Pulmonary artery endothelial cell (primary cell): ENCODE measurements around the gene KANTR. TPM values are rescaled to one million over a fixed set of nuclear protein-coding genes. Genes with fewer than 3 reads are reported as not detected.
"Not testable (repeated sequence)": the region's sequence is repeated elsewhere in the genome, so short reads cannot be mapped to it uniquely, and the experiment has no call there.

Experiments
- DNase-seq: peaks from one replicate; pipeline ENCODE4 v3.0.0-alpha.2; 2011; ENCODE audit warnings: low read depth, low spot score
- total RNA-seq: library from RNA; depleted of rRNA; stranded (reverse); fragments of >200 nt; gene quantifications from 2 replicates; pipeline ENCODE4 v1.2.3, GENCODE V29; 2014

KANTR gene
- total RNA-seq, 1 donor from 2014 or later, result 4.6 TPM

DNA sequence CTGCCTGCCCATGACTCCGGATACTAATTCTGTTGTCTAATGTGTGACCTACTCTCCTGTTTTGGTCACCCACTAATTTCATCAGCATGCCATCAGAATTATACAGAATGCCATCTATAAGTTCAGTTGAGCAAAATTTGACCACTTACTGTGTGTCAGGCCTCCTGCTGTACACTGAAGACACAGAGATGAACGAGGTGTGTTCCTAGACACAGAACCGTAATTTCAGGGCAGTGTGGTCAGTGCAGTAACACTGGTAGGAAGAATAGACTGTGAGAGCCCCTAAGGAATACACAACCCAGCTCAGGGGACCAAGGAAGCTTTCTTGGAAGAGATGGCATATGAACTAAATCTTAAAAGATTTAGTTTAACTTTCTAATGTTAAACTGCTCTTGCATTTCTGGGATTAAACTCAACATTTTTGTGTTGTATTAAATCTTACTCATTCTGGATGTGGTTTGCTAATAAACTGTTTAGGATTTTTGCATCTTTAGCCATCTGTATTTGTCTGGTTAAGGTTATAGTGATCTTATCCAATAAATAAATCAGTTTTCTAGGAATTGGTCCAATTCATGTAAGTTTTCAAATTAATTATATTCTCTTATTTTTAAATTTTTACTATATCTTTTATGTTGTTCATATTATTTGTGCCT lies 34.3 kb downstream of the KANTR start:
- no peak for DNase-seq

DNA sequence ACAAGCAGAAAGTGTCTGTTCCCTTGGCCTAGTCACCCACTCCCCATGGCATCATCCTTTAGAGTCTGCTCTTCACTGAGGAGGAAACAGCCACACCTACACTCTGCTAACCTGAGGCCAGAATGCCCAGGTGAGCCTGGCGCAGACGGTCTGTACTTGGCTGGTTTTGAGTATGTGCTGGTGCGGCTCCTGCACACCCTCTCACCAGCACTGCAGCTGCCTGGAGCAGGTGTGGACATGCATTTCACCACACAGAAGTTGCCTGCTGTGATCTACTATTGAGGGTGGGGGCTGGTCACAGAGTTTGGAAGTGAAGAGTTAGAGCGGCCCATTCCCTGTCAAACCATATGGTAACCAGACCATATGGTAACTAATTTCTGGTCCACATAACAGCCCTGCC lies 39.5 kb downstream of the KANTR start:
- DNase-seq, result no peak

DNA sequence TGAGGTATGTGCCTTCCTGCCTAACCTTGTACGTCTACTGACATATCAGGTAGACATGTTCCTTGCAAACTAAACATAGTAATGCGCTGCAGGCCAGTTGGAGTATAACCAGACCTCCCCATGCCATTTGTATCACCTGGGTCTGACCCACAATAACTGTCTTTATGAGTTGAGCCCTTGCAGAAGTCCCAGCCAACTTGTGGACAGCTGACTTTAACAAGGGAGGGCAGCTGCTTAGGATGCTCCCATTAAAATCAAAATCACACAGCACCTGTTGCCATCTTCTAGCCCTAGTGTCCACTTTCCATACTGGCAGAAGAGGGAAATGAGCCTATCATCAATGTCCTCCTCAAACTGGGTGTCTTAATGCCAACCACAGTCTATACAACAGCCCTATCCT lies 41.6 kb downstream of the KANTR start:
- no peak for DNase-seq

DNA sequence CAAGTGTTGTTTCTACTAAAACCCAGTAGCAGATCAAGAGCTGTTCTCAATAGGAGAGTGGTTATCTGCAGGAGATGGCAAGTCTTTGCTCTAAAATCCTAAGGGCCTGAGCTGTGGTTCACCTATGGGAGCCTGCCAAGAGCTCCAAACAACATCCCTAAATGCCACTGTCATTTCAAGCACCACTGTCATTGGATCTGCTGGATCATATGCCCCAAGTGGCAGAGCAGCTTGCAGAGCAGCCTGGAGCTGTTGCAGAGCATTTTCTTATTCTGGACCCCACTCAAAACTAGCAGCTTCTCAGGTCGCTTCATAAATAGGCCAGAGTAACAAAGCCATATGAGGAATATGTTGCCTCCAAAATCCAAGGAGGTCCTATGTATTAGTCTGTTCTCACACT lies 59.6 kb downstream of the KANTR start:
- DNase-seq, result no peak

DNA sequence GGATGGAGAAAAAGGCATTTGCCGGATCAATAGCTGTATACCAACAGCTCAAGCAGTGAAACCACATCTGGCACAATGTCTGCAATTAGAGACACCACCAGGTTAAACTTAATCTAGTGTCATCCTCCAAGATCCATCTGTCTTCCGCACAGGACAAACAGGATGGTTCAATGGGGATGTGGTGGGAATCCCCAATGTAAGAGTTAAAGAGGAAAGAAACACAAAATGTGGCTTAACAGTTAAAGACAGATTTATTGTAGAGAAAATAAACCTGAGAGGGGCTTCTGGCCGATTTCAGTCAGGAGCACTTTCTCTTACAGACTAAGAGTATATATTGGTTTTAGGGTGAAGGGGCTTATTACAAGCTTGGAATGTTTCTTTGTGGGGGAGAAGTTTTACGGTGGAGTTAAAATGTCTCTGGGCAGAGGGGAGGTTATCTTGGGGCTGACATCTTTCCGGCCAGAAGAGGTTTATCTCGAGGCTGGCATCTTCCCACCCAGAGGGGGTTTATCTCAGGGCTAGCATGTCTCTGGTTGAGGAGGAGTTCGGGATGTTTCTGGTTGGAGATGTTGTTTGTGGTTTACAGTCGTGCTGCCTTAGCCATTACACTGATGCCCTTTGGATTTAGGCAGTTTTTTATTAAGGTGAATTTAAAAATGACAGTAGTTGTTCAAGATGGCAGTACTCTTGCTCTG lies 61.7 kb downstream of the KANTR start:
- no peak for DNase-seq

DNA sequence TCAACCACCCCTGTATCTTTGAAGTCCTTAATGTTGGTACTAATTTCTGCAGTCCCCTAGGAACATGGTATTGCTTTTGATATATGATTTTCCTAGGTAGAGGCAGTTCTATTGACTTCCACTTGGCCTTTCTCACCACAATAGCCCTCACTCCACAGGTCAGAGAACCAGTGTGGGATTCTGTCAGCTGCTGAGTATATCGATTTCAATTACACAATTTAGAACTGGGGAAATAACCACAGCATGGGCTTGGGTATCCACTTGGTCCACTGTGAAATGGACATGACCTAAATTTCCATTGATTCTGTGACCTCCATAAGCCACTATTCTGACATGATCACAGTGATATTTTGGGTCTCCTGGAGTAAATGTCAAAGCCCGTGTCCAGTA lies 62.3 kb downstream of the KANTR start:
- DNase-seq, result no peak

DNA sequence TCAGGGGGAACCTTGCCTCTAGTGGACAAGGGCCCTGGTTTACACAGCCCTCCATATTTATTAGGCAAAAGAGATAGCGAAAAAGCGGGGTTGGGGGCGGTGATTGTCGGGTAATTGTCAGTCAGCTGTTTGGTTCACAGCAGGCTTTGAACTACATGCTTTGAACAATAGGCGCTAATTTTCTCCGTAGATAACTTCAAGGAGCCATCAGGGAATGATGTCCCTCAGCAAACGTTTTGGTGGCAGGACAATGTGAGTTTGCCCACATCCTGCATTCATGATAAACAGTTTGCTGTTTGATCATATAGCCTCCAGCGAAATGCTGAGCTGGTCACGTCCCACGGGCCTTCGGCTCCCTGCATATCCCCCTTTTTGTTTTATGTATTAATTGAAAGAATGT lies 65.2 kb downstream of the KANTR start:
- no peak for DNase-seq

DNA sequence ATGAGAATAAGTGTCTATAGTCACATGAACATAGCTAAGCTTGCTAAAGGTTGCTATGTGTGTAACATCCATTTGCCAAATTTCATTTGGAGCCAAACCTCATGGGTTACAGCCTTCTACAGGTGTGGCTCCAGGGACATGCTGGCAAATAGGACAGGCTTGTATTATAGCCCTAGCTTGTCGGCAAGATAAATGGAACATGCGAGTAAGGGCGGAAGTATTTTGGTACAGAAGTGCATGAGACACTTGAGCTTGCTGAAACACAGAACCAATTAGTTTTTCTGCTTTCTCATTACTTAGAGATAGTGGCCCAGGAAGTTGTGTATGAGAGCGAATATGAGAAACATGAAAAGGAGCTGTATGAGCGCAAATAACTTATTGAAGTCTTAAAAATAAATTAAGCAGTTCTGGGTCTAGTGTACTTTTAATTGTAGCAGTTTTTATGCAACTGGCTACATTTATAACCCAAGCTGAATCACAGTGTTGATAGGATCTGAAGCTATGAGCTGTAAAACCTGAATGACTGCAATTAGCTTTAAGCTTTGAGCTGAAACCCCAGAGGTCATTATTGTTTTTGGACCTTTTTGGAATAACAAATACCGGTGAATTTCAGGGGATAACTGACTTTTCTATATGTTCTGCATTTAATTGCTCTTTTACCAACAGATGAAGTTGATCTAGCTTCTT lies 66.5 kb downstream of the KANTR start:
- DNase-seq, result no peak

DNA sequence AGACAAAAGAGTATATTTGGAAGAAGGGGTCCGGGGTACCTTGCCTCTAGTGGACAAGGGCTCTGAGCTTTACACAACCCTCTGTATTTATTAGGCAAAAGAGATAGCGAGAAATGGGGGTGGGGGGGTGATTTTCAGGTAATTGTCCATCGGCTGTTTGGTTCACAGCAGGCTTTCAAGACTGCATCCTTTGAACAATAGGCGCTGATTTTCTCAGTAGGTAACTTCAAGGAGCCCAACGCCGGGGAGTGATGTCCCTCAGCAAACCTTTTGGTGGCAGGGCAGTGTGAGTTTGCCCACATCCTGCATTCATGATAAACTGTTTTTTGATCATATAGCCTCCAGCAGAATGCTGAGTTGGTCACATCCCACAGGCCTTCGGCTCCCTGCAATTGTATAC lies 69.5 kb downstream of the KANTR start:
- no peak for DNase-seq

DNA sequence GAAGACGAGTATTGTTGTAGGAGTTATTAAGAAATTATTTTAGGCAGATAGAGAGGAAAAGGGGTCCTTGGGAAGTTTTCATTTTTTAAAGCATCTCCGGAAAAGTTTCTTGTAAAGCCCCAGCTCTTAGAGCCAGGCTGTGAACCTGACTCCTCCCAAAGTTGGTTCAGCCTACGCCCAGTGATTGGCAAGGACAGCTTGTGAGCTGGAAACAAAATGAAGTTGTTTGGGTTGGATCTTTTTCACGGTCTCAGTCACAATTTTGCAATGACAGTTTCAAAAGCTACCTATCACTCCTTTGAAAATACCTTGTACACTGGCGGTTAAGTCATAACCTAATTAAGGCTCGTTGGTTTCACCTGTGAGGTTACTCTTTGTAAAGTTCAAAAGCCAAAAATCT lies 70.6 kb downstream of the KANTR start:
- not testable (repeated sequence) for DNase-seq

DNA sequence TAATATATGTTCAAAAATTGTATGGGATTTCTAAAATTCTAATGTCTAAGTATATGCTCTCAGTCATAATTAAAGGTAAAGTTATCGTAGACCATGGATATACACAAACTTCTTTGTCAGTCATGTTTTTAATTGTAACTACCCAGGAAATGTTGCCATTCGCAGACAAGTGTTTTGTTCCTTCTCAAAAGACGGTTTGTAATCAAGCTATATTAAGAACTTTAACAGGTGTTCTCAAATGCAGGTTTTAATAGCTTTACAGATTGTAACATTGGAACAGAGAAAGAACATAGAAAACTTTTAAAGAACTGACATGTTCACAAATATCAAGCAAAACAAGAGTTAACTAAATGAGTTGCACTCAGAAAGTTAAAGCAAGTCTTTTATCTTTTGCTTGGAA lies 72.2 kb downstream of the KANTR start:
- DNase-seq, result no peak

DNA sequence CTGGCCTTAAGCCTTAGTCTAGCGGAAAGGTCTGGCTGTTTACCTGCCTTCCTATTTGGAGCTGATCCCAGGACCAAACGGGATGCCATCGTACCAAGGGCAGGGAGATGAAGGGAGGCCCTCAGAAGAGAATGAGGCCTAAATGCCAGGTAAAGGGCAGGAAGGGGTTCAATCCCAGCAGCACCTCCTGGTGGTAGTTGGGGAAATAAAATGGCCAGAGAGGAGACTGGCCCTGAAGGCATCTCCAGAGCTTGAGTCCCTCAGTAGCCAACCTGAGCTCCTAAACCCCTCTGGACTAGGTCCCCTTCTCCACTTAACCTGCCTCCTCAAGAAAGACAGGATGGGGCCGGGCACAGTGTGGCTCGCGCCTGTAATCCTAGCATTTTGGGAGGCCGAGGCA lies 77.4 kb downstream of the KANTR start:
- no peak for DNase-seq

Other genes with a start within 250 kb of the KANTR start
- not detected in 2 replicates for gene XAGE3, start 226.1 kb upstream of the KANTR start, total RNA-seq
- 8.1 and 8.9 TPM in 2 replicates for gene FAM156B, start 196.8 kb upstream of the KANTR start, total RNA-seq
- 3.7 and 7.4 TPM in 2 replicates for gene FAM156A, start 135.6 kb upstream of the KANTR start, total RNA-seq
- 2.7 and 3.2 TPM in 2 replicates for gene GPR173, start 45.4 kb upstream of the KANTR start, total RNA-seq
- 9.8 and 10.0 TPM in 2 replicates for gene TSPYL2, start 11.8 kb upstream of the KANTR start, total RNA-seq
- gene KDM5C, start 131.1 kb downstream of the KANTR start, total RNA-seq, result 62.6 and 100 TPM in 2 replicates
- 3.6 and 3.9 TPM in 2 replicates for gene IQSEC2, start 187.4 kb downstream of the KANTR start, total RNA-seq